Amniotic epithelial cell (primary cell): Measurements from ENCODE around the gene SORCS1.

Source experiments
- DNase-seq: peaks from one replicate; pipeline ENCODE4 v3.0.0-alpha.2; 2010; ENCODE audit warnings: low read depth

The SORCS1 gene

DNA sequence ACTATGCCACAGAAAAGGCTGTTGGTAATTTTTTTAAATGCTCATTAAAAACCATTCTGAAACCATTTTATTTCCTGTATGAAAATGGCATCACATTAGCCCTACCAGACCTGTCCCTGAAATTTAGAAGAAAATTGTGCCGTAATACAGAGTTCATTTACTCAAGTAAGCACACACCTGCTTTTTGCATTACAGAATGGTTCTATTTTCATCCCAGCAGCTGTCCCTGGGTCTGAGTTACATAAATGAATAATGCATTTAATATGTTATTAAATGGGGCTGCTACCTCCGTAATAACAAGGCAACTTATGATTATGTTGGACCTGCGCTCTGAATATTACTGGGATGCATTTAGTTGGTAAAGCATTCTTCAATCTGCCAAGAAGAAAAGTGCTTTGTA lies 508.9 kb downstream of the SORCS1 start:
- no peak for DNase-seq

DNA sequence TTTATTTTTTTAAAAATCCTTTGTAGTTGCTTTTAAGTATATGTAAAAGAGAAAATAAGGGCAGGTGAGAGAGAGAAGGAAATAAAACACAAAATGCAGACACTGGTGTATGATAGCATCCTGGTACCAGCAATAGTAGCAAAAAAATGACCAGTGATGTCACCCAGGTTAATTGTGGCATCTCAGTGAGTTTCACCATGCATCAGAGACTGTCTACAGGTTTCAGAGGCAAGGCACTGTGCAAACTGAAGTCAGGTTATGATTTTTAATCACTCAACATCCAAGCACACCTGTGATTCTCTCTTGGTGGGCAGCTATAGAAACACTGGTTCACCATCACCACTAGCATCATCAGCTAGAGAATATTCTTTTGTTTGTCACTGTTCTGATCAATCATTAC lies 509.3 kb downstream of the SORCS1 start:
- DNase-seq = no peak

DNA sequence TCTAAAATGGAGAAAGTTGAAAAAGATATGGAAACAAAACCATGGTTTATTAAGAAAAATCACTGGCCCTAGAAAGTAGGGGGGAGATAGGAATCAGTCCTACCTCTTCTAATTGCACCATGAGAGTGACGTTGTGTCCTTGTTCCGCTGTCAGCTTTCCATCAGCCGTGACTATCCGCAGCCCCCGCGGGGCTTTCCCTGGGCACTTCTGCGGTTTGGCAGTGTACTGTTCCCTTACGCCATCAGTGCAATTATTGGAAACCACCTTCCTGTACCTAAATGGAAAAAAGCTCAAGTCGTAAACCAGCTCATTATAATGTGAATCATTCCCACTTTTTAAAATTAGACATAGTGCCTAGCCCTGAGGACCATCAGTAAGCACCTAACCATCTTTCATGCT lies 512.2 kb downstream of the SORCS1 start:
- DNase-seq = no peak

DNA sequence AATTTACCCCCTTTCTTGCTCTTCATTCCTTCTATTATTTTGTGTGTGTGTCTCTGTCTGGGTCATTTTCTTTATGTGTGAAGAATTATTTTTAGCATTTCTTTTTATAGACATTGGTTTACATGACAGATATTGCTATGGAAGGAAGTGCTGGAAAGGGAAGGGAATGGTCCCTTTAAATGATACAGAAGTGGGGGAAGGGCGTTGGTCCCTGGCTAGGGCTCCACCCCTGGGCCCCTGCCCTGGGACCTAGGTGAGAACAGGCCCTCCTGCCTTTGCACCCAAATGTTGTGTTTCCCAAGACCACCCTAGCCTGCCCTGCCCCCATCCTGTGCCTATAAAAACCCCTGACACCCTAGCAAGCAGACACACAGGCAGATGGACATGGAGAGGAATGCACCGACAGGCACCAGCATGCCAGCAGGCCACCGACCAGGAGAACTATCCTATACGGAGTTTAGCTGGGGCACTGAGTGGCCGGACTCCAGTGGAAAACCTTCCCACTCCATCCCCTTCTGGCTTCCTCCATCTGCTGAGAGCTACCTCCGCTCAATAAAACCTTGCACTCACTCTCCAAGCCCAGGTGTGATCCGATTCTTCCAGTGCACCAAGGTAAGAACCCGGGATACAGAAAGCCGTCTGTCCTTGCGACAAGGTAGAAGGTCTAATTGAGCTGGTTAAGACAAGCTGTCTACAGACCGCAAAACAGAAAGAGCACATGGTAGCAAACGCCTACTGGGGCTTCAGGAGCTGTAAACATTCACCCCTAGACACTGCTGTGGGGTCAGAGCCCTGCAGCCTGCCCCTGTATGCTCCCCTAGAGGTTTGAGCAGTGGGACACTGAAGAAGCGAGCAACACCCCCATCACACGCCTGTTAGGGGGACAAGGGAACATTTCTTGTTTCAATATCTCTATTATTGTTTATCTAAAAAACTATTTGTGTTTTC lies 515.7 kb downstream of the SORCS1 start:
- no peak for DNase-seq

DNA sequence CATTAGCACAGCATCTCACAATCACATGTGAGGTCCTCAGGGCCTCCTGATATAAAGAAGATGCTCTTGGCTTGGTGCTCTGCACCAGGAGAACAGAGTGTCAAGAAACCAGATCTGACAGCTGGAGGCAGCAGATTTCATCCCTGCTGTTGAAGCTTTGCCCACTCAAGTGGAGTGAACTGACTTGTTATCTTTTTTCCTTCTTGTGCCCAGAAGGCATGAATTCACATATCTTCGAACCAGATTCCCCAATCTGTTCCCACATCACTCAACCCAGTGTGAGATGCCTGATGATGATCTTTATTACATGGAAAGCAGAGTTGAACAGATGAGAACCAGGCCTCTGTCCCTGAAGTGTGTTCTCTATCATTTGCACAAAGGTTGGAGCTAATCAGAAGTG lies 521.0 kb downstream of the SORCS1 start:
- DNase-seq = no peak

DNA sequence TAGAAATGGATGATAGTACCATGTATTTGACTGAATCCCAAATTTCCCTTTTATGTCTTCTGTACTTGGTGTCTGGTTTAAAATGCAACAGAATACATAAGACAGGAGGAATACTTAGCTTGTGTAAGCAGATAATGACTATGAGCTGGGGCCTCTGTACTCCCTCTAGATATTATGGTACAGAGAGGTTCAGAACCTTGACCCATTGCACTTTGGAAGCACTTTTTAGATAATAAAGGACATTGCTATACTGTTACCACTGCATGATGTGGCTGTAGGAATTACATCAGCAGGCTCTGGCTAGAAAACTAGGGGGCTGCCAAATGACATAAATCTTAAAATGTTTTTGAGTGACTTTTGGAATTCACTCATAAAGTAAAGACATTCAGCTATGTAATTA lies 526.6 kb downstream of the SORCS1 start:
- peak; percentile 6 for DNase-seq

DNA sequence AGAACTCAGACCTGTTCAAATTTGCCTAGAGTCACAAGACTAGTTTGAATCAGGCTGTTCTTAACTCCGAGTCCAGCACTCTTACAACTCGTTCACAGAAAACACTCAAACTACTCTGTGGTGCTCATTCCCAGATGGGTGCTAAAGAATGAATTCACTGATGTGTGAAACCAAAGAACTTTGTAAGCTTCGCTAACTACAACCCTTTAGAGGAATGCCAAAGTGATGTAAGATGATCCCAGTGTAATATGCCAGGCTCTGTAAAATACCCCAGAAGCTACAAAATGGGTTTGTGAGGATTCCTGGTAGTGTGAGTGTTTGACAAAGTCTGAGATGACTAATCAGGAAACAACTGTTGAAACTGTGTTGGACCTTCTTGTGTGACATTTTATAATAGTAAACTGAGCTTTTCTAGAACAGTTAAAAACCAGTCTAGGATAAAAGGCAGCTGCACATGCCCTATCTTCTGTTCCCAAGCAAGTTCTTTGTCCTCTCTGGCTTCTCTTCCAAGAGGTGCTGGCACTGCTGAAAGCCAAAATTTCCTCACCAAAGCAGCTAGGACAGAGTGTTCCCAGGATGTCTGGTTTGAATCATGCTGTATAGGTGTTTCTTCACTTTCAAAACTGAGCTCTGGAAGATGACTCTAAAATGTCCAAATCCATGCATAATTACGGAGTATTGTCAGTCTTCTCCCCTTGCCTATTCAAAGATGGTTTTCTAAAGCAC lies 527.6 kb downstream of the SORCS1 start:
- DNase-seq = no peak

DNA sequence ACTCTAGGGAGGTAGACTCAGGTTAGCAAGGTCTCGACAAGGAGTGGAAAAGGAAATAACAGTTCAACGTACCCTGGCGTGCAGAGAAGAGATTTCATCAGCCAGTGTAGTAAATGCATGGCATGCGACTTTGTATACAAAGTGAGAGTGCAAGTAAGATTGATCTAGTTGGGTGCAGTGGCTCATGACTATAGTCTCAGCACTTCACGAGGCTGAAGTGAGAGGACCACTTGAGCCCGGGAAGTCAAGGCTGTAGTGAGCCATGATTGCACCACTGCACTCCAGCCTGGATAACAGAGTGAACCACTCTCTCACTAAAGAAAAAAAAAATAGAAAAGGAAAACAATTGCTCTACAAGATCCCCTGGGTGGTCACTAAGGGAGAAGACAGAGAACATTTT lies 528.6 kb downstream of the SORCS1 start:
- DNase-seq = no peak

DNA sequence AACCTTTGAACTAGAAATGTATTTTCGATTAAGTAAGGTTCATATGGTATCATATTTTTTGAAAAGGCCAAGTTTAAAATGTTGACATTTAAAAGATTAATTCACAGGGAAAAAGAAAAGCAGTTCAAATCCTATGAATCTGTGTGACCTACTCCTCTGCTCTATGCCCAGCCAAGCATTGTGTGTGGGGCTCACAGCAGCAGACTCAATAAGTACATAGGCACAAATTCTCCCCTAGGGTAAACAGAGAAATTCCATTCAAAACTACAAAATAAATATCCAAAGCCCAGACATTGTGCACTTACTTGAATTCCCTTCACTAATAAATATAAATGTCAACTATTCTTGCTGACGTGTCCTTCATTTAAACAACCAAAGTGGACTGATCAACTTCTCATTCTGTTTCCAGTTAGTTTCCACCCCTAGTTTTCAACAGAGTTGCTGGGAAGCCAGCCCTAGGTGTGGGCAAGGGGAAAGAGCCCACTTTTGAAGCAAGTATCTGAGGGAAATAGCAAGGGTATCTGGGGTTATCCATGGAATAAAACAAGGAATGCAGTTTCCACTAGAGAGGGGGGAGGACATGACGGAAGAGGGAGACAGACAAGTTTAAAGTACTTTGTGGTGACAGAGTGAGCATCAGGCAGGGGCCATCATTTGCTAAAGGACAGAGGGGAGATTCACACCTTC lies 533.3 kb downstream of the SORCS1 start:
- no peak for DNase-seq

DNA sequence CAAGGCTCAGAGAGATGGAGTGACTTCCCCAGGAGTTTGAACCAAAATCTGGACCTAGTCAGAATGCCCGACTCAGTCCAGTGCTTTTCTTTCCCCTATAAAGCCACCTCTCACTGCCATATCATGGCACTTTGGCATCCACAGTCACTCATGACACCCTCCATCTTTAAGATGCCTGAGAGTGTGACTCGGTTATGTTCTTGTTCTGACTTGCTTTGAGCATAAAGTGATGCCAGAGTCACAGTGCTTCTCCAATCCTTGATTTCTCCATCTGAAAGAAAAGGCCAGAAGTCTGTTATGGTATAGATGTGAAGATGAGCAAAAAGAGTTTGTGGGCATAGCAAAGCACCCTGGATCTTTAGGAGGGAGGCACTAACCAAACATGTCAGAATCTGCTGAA lies 538.1 kb downstream of the SORCS1 start:
- no peak for DNase-seq

DNA sequence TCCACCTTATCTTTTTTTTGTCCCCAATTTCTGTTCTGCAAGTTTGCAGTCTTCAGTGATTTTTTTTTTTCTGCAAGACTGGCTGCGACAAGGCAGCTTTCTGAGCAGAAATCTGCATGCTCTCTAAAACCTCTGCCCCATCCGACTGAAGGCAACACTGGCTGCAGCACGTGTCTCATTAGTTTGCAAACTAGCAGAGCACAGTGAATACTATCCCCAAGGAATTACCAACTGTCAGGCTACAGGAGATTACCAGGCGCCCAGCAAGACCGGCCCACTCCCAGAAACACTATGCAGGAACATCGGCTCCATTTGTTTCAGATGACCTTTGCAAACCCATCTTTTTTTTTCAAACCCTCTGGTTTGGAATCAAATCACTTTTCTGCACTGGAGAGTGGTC lies 538.8 kb downstream of the SORCS1 start:
- DNase-seq = no peak

DNA sequence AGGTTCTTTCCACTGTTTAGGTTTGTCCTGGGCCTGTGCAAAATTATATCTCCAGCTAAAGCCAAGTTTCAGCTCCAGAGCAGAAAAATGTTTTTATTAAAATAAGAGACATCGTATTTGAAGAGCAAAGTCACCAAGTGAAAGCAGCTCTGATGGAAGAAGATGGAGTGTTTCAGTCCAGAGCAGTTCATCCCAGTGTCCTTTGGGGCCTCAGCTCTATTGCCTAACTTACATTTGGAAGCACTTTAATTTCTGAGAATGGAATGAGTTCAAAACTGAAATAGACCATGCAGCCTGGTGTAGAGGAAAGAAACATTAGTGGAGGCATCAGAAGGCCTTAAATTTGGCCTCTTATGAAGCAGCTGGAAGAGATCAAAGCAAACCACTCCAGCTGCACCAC lies 545.2 kb downstream of the SORCS1 start:
- DNase-seq = no peak

DNA sequence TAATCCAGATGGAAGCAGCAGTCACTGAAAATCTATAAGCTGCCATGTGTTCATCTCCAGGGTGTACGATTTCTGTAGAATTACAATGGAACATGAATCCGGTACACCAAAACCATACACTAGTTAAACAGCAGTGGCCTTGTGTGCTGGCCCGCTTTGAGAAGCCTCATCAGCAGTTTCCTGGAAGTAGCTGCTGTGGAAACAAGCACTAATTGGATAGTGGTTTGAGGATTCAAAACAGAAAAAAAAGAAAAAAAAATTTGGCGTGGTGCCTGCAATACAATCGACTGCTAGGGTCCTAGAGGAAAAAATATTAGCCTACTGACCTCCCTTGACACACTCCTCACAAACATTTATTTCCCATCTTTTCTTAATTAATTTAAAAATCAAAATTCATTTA lies 545.9 kb downstream of the SORCS1 start:
- no peak for DNase-seq

DNA sequence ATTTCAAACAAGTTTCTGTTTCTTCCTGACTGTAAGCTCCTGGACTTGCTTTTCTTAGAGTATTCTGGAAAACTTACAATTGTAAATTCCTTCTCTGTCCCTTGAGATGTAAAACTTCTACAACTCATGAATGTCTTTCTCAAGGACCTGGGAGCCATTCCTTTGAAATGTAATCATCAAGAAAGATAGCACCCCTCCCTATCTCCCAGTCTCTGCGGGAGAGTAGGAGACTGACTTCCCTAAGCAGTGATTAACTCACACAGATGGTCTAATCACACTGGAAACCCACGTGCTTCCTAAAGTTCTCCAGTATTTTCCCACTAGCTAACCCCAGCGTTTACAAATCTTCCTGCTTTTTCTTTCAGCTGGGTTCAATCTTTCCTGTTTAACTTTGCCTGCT lies 549.4 kb downstream of the SORCS1 start:
- peak; percentile 87 for DNase-seq

DNA sequence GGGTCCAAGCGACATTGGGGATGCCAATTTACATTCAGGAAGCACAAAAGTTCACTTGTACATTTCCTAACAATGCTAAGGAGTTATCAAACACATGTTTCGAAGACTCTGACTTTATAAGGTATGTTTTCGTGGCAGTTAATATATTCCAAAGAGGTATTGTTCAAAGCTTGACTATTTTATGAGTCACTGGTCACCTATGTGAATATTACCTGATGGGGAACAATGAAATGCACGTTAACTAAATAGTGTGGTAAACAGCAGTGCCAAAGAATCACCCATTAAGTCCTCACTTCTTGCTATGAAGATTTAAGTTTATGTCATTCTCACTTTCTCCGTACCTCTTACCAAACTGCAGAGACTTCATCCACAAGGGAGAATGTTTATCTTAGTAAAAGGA lies 550.2 kb downstream of the SORCS1 start:
- no peak for DNase-seq

DNA sequence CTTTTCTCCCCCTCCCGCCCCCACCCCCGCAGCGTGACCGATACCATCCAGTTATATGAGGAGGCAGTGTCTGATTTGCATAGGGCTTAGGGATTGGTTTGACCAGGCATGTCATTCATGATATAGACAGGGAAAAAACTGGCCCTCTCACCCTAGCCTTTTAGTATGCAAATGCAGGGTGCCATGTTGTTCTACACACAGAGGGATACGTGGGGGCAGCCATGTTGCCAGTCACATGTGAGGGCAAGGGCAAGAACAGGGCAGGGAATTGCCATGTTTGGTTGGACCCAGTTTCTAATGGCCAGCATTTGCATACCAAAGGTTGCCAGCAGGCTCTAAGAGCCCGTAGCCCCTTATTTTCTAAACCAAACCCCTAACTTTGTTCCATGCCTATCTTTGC lies 552.1 kb downstream of the SORCS1 start:
- no peak for DNase-seq

DNA sequence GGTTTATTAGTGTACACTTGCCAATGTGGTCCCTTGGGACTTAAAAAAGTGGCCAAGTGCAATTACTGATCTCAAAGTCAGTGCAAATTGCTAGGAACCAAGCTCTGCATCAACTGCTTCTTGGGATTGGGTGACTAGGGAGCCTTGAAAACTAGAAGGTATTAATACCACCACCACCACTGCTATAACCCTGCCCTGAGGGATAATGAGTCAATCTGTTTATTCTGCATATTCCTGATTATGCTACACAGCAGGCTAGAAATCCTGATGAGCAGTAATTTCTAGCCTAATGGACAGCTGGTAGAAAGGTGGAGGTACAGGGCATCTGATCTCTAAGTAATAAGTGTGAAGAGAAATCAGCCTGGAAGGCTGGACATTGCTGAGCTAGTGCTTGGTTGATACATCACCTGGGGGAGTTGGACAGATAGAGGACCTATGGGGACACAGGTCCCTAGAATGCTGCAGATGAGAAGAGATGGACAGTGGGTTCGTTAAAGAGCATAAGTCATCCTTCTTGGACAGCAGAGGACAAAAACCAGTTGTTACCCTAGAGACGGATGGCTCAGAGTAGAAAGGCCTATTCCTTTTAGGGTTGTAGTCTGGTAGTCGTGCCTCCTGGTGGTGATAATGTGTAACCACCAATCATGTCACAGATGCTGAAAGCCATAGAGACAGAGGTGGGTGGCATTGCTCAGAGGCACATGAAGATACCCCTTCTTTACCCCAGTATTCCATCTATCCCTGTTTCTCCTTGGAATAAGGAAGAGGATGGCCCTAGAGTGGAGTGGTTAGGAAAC lies 554.8 kb downstream of the SORCS1 start:
- DNase-seq = no peak

DNA sequence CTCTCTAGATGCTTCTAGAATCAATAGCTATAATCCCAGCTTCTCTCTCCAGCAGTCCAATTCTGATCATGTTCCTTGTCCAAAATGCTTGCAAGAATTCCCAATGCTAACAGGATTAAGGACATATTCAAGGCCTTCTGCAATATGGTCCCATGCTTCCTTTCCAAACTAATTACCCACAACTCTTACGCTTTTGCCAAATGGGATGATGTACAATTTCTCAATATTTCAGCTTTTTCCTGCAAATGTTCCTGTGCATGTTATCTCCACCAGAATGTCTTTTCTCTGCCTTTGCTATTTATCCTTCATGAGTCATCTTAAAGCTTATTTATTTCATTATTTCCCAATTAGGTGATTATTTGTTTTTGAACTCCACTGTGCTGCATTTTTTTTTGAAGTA lies 556.4 kb downstream of the SORCS1 start:
- DNase-seq = peak; percentile 78

DNA sequence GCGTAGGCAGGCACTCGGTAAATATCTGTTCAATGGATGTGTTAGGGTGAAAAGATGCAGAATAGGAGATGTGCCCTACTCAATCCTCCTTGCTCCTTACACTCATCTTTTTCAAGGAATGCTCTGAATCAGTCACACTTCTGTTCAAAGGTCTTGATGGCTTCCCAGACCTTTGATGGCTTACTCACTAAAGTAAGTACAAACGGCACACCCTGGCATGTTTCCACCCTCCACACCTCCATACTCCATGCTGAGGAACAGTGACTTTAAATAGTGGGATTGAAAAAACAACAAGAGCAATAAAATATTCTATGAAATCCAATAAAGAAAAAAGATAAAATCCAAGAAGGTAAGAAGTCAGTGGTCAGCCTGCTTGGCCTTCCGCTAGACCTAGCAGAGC lies 569.2 kb downstream of the SORCS1 start:
- no peak for DNase-seq

DNA sequence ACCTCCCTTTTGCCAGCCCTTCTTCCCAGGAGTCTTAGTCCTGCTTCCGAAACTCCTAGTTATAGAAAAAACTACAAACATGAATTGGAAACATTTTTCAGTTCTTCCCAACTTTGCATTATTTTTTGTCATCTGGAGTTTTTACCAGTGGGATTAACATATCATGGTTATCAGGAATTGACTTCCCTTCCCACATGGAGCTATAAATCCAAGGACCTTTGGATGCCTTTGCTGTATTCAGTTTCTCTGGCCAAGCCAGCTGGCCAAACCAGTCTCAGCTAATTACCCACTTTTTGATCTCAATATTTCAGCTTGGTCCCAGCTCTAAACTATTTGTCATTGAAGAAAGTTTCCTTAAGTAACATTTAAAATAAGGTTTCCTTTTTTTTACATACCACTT lies 570.6 kb downstream of the SORCS1 start:
- no peak for DNase-seq

DNA sequence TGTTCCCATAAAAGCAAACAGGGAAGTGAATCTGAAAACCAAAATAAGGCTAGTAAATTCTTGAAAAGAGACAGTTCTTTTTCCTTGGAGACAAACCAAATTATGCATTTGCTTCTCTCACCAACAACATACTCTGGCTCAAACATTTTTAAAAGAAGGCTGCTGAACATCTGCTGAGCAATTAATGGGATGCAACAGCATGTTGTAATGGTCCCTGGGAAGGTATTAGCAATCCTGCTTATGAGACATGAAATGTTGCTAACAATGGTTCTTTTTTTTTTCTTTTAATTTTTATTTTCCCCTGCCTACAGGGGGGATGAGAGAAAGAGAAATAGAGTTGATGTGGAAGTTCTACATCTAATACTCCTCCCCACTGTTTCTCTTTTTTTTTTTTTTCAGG lies 572.1 kb downstream of the SORCS1 start:
- DNase-seq = no peak

DNA sequence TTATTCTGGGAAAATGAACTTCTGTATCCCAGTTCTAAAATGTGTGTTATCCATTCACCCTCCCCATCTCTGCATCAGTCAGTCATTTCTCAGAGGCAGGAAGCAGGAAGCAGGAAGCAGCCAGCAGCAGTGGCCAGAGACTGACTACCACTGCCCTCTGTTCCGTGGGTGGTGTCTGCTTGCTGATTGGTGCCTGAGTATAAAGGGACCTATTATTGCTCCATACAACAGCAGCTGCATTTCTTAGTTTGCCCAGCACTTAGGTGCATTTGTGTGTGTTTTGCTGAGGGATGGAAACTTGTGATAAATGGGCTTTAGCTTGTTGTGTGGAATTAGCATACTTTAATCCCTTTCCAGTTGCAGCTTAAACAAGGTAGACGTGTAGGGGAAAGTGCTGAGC lies 582.2 kb downstream of the SORCS1 start:
- peak; percentile 42 for DNase-seq
